ENCODE measurements around the gene CACNA1S.

CACNA1S gene

GRCh38 chr1:201114245-201115131 lies 2.3 kb upstream of the CACNA1S start:
- DNase-seq, result peak; percentile 48

DNA sequence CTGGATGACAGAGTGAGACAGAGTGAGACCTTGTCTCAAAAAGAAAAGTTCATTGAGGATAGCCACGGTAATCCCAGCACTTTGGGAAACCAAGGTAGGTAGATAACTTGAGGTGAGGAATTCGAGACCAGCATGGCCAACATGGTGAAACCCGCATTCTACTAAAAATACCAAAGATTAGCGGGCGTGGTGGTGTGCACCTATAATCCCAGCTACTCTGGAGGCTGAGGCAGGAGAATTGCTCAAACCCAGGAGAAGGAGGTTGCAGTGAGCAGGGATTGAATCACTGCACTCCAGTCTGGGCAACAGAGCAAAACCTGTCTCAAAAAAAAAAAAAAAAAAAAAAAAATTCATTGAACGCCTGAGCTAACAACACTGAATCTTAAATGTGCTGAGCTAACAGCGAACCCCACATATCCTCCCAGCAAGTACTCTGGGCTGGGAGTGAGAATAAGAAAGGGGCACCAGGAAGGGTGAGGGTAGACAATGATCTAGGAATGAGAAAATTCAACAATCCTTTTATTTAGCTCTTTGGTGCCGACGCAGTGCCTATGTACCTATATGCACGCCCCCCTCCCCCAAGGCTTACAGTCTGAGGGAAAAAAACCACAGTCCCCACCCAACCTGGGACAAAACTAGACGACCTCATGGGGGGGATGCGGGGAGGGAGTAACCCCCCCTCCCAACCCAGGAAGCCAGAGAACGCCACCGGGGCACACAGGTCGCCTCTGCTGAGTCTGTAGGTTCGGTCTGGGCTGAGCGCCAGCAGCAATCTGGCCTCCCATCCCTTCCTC lies 1.4 kb upstream of the CACNA1S start:
- no peak for DNase-seq

DNA sequence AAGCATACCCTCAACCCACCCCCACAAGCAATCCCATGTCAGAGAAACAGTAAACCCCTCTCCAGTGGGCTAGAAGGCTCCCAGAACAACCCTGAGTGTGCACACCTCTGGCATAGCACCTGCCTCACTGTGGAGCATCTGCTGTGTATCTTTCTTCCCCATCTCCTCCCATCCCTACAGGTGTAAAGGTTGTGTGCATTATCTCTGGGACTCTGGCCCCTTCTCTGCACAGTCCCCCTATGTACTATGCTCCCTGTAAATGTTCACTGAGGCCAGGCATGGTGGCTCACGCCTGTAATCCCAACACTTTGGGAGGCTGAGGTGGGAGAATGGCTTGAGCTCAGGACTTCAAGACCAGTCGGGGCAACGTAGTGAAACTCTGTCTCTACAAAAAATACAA lies 700 bp upstream of the CACNA1S start:
- no peak for DNase-seq

GRCh38 chr1:201111672-201112071 lies 554 bp downstream of the CACNA1S start:
- DNase-seq, result no peak

GRCh38 chr1:201111156-201111555 lies 1.1 kb downstream of the CACNA1S start:
- no peak for DNase-seq

DNA sequence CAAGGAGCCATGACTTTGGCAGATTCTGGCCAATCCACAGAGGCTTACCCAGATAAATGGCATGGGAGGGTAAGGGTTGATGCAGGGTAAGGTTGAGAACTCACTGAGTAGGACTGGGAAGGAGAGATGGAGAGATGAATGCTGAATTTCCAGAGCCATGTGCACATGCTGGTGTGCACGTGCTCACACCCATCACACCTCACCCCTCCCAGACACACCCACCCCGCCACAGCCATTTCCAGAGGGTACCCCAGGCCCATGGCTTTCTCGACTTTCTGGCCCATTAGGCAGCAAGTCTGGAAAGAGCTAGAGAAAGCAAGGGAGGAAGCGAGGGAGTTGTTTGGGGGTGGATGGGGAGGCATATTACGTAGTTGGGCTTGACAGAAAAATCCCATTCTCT lies 1.6 kb downstream of the CACNA1S start:
- no peak for DNase-seq

DNA sequence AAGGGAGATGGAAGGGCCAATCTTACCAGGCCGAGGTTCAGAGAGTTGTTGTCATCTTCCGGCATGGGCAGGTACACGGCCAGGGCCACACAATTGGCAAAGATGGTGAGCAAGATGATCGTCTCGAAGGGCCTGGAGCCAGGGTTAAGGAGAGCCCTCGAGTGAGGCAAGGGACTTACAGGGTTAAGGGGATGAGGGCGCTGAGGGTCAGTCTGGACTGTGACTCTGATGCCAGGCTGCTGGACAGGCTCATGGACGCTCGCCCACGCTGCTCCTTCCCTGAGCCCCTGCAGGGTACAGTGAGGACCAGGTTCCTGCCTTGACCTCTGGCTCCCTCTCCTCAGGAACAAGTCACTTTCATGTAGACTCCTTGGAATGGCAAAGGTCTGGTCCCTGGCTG lies 2.1 kb downstream of the CACNA1S start:
- DNase-seq, result no peak

DNA sequence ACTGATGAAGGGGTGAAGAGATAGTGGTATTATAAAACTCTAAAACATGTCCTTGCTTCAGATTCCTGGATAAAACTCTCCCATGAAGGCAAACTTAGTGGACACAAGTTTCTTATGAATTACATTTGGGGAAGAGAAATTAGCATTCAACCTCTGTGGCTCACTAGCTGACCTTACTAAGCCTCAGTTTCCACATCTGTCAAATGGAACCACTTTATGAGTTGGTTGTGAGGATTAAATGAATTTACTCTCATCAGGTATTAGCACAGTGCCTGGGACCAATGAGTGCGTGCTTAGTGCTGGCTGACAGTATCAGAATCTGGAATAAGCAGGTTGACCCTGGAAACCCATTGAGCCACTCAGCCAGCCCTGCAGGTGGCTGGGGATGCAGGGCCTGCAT lies 2.6 kb downstream of the CACNA1S start:
- no peak for DNase-seq

DNA sequence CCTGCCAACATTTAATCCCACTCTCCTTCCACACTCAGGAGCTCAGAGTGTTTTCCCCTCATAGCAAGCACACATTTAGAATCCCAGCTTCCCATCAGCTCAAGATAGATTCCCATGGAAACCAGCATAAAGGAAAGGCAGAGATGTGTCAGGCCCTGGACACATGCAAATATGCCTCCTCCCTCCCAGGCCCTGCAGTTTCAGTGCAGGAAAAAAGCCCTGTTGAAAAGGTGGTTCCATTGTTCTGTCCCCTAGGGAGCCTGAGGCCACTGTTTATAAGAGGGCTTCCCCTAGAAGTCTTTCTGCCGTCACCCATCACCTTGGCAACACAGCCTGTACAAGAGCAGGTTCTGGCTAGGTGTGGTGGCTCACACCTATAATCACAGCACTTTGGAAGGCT lies 3.6 kb downstream of the CACNA1S start:
- DNase-seq, result no peak

- no peak for DNase-seq
Observed at GRCh38 chr1:201105688-201106087, 6.5 kb downstream of the CACNA1S start.

GRCh38 chr1:201104141-201104540 lies 8.1 kb downstream of the CACNA1S start:
- no peak for DNase-seq

DNA sequence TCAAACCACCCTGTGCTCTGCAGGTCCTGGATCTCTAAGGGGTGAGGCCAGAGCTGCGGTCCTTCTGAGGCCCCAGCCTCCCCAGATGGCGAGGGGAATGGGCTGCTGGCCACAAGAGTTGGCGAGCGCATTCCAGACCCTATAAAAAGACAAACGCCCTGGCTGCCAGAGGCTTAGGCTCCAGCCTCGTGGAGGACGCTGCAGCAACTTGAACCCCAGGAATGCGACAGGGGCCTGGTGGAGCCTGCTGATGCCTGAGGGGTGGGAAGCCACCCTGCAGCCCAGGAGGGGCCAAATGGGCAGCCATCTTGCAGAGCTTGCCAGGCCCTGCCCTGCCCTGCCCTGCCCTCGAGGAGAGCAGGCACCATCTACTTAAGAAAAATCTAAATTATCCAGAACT lies 8.6 kb downstream of the CACNA1S start:
- DNase-seq, result no peak

GRCh38 chr1:201100169-201100930 lies 11.9 kb downstream of the CACNA1S start:
- DNase-seq, result no peak

DNA sequence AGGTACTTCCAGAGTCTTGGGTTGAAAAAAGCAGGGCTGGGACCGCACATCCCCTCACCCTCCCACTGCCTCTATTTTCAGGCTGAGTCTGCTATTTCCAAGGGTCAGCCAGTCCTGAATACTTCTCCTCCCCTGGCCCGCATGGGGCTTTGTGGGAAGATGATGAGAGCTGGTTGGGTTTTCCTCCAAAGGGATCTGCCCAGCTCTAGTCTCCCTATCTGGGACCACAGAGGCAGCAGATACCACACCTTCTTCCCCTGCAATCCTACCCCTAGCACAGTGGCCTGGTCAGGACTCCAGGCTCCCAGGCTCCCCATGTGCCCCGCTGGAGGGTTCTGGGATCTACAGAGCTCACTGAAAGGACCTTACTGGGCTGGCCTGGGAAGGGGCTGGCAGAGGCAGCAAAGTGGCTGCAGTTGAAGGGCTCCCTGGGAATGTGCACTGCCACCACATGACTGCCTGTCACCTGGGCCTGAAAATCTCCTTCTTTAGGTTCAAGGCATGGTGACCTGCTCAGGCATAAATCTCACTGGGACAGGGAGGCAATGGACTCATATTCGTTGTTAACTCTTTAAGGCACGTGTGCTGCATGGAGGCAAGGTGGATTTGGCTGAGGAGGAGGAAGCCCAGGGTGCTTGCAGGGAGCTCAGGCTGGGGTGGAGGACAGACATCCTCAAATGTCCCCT lies 13.1 kb downstream of the CACNA1S start:
- no peak for DNase-seq

DNA sequence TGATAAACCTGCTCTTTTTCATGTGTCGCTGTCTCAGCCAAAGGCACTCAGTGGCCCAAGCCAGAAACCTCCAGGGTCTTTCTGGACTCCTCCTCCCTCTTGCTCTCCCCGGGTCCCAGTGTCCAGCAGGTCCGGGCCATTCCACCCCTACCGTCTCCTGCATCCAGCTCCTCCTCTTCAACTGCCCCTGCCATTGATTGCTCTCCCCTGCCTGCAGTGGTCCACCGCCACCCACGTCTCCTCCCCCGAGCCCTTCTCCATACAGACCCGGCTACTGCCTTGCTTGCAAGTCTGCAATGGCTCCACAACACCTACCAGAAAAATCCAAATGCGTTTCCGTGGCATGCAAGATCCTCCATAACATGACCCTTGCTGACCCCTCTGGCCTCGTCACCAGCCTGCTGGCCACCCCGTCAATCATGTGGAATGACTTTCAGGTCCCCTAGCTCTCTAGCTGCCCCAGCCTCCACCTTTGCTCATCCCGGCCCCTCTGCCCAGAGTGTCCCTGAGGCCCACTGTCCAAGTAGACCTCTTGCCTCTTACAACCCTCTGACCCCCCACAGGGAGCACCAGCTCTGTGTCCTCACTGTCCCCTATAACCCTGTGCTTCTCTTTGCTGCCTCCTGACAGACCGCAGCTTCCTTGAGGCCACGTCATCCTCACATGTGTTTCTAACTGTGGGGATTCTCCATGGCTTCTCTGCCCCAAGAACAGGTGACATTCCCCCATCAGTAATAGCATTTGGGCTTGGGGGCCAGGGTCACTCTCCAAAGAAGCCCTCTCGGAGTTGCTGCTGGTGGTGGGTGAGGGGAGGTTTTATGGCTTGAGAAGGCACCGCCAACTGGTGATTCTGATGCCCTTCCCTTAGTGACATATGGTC lies 15.0 kb downstream of the CACNA1S start:
- no peak for DNase-seq

- no peak for DNase-seq
Observed at GRCh38 chr1:201096041-201096461, 16.2 kb downstream of the CACNA1S start.

GRCh38 chr1:201095581-201095980 lies 16.6 kb downstream of the CACNA1S start:
- no peak for DNase-seq

GRCh38 chr1:201094832-201095231 lies 17.4 kb downstream of the CACNA1S start:
- no peak for DNase-seq

GRCh38 chr1:201093962-201094361 lies 18.3 kb downstream of the CACNA1S start:
- no peak for DNase-seq

DNA sequence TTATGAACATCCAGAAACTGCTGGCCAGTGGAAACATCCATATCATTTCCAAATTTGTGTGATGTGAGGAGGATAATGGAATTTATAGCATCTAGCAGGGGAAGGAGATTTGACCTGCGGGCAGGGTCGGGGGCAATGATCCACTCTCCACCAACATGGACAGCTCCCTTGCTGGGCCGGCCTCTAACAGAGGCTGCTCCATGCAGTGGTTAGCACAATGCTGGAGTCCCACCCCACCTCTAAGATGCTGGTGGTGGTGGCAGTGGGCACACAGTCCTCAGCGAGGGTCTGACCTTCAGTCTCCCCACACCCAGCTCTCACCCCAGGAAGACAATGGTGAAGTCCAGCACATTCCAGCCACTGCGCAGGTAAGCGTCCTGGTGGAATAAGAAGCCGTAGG lies 18.7 kb downstream of the CACNA1S start:
- DNase-seq, result no peak

DNA sequence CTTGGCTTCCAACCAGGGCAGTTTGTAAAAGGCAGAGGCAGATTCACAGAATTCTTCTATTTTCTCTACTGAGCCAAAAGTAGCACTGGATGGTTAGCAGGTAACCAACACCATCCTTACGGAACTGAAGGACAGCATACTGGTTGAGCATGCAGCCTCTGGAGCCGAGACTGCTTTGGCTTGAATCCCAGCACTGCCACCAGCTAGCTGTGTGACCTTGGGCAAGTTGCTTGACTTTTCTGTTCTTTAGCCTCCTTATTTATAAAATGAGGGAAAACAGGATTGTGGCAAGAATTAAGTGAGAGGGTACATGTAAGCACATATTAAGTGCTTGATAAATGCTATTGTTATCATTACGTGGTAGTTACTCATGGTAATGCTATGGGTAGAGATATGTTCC lies 19.5 kb downstream of the CACNA1S start:
- no peak for DNase-seq

DNA sequence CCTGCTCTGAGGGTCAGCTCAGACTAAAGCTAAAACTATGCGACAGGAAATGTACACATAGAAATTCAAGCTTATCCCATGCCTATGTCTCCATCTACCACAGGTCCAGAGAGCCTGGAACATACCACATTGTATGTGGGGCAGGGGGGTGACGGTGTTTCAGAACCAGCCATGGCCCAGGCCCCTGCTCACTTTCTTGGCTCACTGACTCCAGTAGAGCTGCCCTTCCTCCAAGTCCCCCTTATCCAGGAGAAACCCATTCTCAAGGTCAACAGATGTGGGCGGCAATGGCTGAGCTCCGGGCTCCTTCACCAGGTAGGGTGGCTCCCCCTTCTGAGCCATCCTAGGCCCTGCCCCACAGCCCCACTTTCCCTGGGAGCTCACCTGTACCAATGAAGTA lies 21.0 kb downstream of the CACNA1S start:
- DNase-seq, result no peak

All from KG1 (cell line).